ENCODE measurements around the gene PTPRG. TPM values are rescaled to one million over a fixed set of nuclear protein-coding genes. Genes with fewer than 3 reads are reported as not detected.

The PTPRG gene
- total RNA-seq, 1 experiment from 2014 or later, result 32.1 TPM

- DNase-seq (ENCODE audit: low read depth, low spot score), result no peak
- H3K4me1 ChIP-seq (ENCODE audit: control insufficient read depth in 1 of 2, insufficient read depth in 2 of 2, low read length in 2 of 2), result no peaks in the 10 kb centered on the region
- H3K9me2 ChIP-seq (ENCODE audit: insufficient read depth), result no peaks in the 10 kb centered on the region
- H3K36me3 ChIP-seq (ENCODE audit: control insufficient read depth in 1 of 2, insufficient read depth in 2 of 2, low read length in 2 of 2), result no peaks in the 10 kb centered on the region
- H3K79me2 ChIP-seq (ENCODE audit: insufficient read depth, low read length), result no peaks in the 10 kb centered on the region; the same call in 1 of the 2 replicates
- ChIA-PET POLR2A (no interaction called here), RAD21 (ENCODE audit: low non-redundant PET in 1 of 2, low total read pairs in 2 of 2, uncharacterized antibody in 2 of 2, unreplicated experiment in 2 of 2) (no interaction called here), CTCF (no interaction called here)
- no TSS peak for BruUV-seq (replicated peaks)
- no peak overlapping the region for H3K9ac ChIP-seq (ENCODE audit: low read length)
- no peak overlapping the region for H3K27ac ChIP-seq (ENCODE audit: low read depth, low read length)
- intact Hi-C loops (cut with micrococcal nuclease), result no loop called here
- H3K4me2 ChIP-seq (ENCODE audit: low read length), result no peak overlapping the region
- H3K9me3 ChIP-seq (ENCODE audit: control insufficient read depth in 1 of 2, insufficient read depth in 1 of 2, low read depth in 1 of 2, low read length in 2 of 2), result no peaks in the 10 kb centered on the region
- ATAC-seq, result no peak
- no peaks in the 10 kb centered on the region for H3K27me3 ChIP-seq (ENCODE audit: insufficient read depth, low read length)
- 0 out of 2 replicates have a peak, but pooled peaks cover 5% of the 10 kb centered on the region for H4K20me1 ChIP-seq (ENCODE audit: insufficient read depth)
- no peak overlapping the region for H3K4me3 ChIP-seq (replicated peaks in 1 of 2; ENCODE audit: low read depth in 1 of 2, low read length in 2 of 2)
- no peak overlapping the region for H2AFZ ChIP-seq (ENCODE audit: low read depth, low read length, poor library complexity, severe bottlenecking)
- TF ChIP-seq SRF (IDR thresholded peaks at IDR 0.05; ENCODE audit: low read depth), result no peak
- TF ChIP-seq JUND (IDR thresholded peaks at IDR 0.05), result no peak
- no peak for TF ChIP-seq CEBPB (IDR thresholded peaks at IDR 0.05; ENCODE audit: low read depth)
- no peak for TF ChIP-seq TCF7L2 (IDR thresholded peaks at IDR 0.05; ENCODE audit: borderline replicate concordance, extremely low read depth, insufficient read depth, insufficient read length)
- TF ChIP-seq EZH2phosphoT487 (IDR thresholded peaks at IDR 0.05; ENCODE audit: borderline replicate concordance), result no peak
- no peak for TF ChIP-seq ATF3 (IDR thresholded peaks at IDR 0.05)
- TF ChIP-seq FOSL1 (IDR thresholded peaks at IDR 0.05; ENCODE audit: low read depth), result no peak
- no peak for TF ChIP-seq EGR1 (IDR thresholded peaks at IDR 0.05; ENCODE audit: low read depth)
- no peak for TF ChIP-seq ELF1 (IDR thresholded peaks at IDR 0.05; ENCODE audit: borderline replicate concordance, low read depth)
- TF ChIP-seq ZBTB33 (IDR thresholded peaks at IDR 0.05; ENCODE audit: extremely low read depth, insufficient replicate concordance, low read length), result no peak
- TF ChIP-seq SIN3A (IDR thresholded peaks at IDR 0.05; ENCODE audit: low read depth), result no peak
- no peak for TF ChIP-seq POLR2AphosphoS5 (IDR thresholded peaks at IDR 0.05; ENCODE audit: low read depth, low read length)
- TF ChIP-seq YY1 (IDR thresholded peaks at IDR 0.05; ENCODE audit: extremely low read depth, insufficient replicate concordance, low read depth, low read length), result no peak
- TF ChIP-seq ZNF274 (IDR thresholded peaks at IDR 0.05; ENCODE audit: low read depth, low read length), result no peak
Measured at GRCh38 chr3:61809879-61810278, 248.5 kb downstream of the PTPRG start.
